ENCODE results near the gene UGT1A7.

Gene UGT1A7

GRCh38 chr2:233819884-233820773 lies 138.4 kb downstream of the UGT1A7 start:
- DNase-seq: no peak

GRCh38 chr2:233820774-233821105 lies 139.0 kb downstream of the UGT1A7 start:
- DNase-seq: no peak

- DNase-seq: no peak
Observed at GRCh38 chr2:233821196-233821595, 139.5 kb downstream of the UGT1A7 start.

GRCh38 chr2:233821709-233822100 lies 140.0 kb downstream of the UGT1A7 start:
- DNase-seq: no peak

- DNase-seq: no peak
Observed at GRCh38 chr2:233822101-233822771, 140.5 kb downstream of the UGT1A7 start.
